K562 (cell line): ENCODE measurements around the gene HEMGN. TPM values are rescaled to one million over a fixed set of nuclear protein-coding genes. Genes with fewer than 3 reads are reported as not detected.

Experiments
- ATAC-seq: fragments of 200-7000 bp; cut with Tn5 transposase; 3 replicates; pipeline ENCODE4 v1.9.1; 2020; ENCODE audit warnings: moderate library complexity
- BruUV-seq: library from RNA; stranded (reverse); fragments of 400-500 nt; replicated peaks from 2 replicates; lab custom pipeline; 2021; lab: Mats Ljungman, UMichigan
- CTCF ChIA-PET: fragments of 300-600 bp; formaldehyde crosslinking; extraction: SDS; loops from one replicate; lab custom pipeline; 2021; ENCODE audit warnings: low intra/inter-chr PET ratio; lab: Yijun Ruan, JAX
- POLR2A ChIA-PET: fragments of 300-600, 350-650 bp; sonication (Branson Sonifier 250); formaldehyde crosslinking; extraction: SDS; loops from one replicate; lab custom pipeline; 2021; ENCODE audit warnings: antibody characterized with exemption, inconsistent platforms; lab: Yijun Ruan, JAX
- DNase-seq, 4 experiments: peaks; one replicate each; pipeline versions ENCODE4 v3.0.0 to v3.0.0-alpha.2; 2011 to 2018; ENCODE audit warnings: low spot score in 3 of 4, mixed read lengths in 3 of 4; ENCODE audit errors: extremely low read depth in 1 of 4
- FAIRE-seq: peaks from 2 replicates; lab custom pipeline; 2011; peaks lifted over from hg19 to GRCh38; lab: Jason Lieb, UNC
- H2AFZ ChIP-seq: 2 replicates; pipeline ENCODE4 v1.6.0; 2011; ENCODE audit warnings: low read depth, low read length, control low read depth, inconsistent platforms
- H3K27ac ChIP-seq: fragments of 200-600 bp; 3 replicates; pipeline ENCODE4 v1.8.0; 2011; ENCODE audit warnings: low read depth, mild to moderate bottlenecking, control low read depth, inconsistent platforms, low read length, moderate library complexity, mixed read lengths; ENCODE audit errors: extremely low read depth
- H3K27me3 ChIP-seq, 2 experiments: fragments of 300-600 bp in 1 of 2; 2 replicates in 1 of 2; 3 replicates in 1 of 2; pipeline versions ENCODE4 v1.6.0 to v1.8.0; 2011; ENCODE audit warnings: inconsistent platforms in 2 of 2, low read length in 2 of 2, mild to moderate bottlenecking in 1 of 2, mixed read lengths in 1 of 2, moderate library complexity in 1 of 2; ENCODE audit not compliant: control insufficient read depth in 2 of 2, insufficient read depth in 2 of 2
- H3K36me3 ChIP-seq: fragments of 300-600 bp; 3 replicates; pipeline ENCODE4 v1.8.0; 2011; ENCODE audit warnings: mild to moderate bottlenecking, low read length, inconsistent platforms; ENCODE audit not compliant: control insufficient read depth, insufficient read depth
- H3K4me1 ChIP-seq, 2 experiments: fragments of 200-600 bp in 1 of 2; replicated peaks in 1 of 2; 2 replicates in 1 of 2; 3 replicates in 1 of 2; pipeline versions ENCODE4 v1.5.1 to v1.8.0; 2011; ENCODE audit warnings: inconsistent platforms in 2 of 2, low read length in 2 of 2, mild to moderate bottlenecking in 1 of 2, mixed read lengths in 1 of 2, moderate library complexity in 1 of 2; ENCODE audit not compliant: control insufficient read depth in 2 of 2, insufficient read depth in 2 of 2
- H3K4me2 ChIP-seq: 2 replicates; pipeline ENCODE4 v1.6.1; 2011; ENCODE audit warnings: low read length, control low read depth, inconsistent platforms, mixed read lengths; ENCODE audit not compliant: insufficient read depth
- H3K4me3 ChIP-seq: fragments of 200-600 bp; sonication (generic), shearing (Covaris generic); 2 replicates; pipeline ENCODE4 v1.5.1; 2016; ENCODE audit warnings: control low read depth, inconsistent platforms
- H3K79me2 ChIP-seq: fragments of 200-600 bp; 3 replicates; pipeline ENCODE4 v1.8.0; 2011; ENCODE audit warnings: low read length, inconsistent platforms; ENCODE audit not compliant: control insufficient read depth, insufficient read depth
- H3K9ac ChIP-seq, 2 experiments: 2 replicates each; pipeline versions ENCODE4 v1.6.0 to v1.6.1; 2011; ENCODE audit warnings: low read depth in 2 of 2, low read length in 2 of 2, control low read depth in 1 of 2, inconsistent platforms in 1 of 2, mild to moderate bottlenecking in 1 of 2, mixed read lengths in 1 of 2; ENCODE audit not compliant: insufficient read depth in 1 of 2
- H3K9me1 ChIP-seq: one replicate; pipeline ENCODE4 v1.6.0; 2011; ENCODE audit warnings: inconsistent platforms, mild to moderate bottlenecking, low read length, moderate library complexity; ENCODE audit not compliant: control insufficient read depth, insufficient read depth
- H3K9me3 ChIP-seq: replicated peaks from 2 replicates; pipeline ENCODE4 v1.5.1; 2011; ENCODE audit warnings: low read depth, low read length, inconsistent platforms; ENCODE audit not compliant: control insufficient read depth, insufficient read depth
- H4K20me1 ChIP-seq: replicated peaks from 2 replicates; pipeline ENCODE4 v1.6.1; 2011; ENCODE audit warnings: low read length, inconsistent platforms, mixed read lengths; ENCODE audit not compliant: control insufficient read depth, insufficient read depth
- HSF4 ChIP-seq: fragments of 250-450 bp; sonication (Bioruptor Pico); IDR thresholded peaks from 2 replicates; pipeline ENCODE4 v2.1.2; 2022; ENCODE audit warnings: mild to moderate bottlenecking, moderate library complexity, borderline replicate concordance
- ILF3 ChIP-seq: fragments of 450-650 bp; IDR thresholded peaks from 2 replicates; pipeline ENCODE4 v1.6.1; 2018; ENCODE audit warnings: antibody characterized with exemption, mild to moderate bottlenecking, moderate library complexity, borderline replicate concordance
- NR3C1 ChIP-seq: sonication (generic); formaldehyde crosslinking; IDR thresholded peaks from 2 replicates; pipeline ENCODE4 v1.8.1; 2022; ENCODE audit warnings: missing genetic modification reagents
- PHF20 ChIP-seq: fragments of 450-650 bp; IDR thresholded peaks from 2 replicates; pipeline ENCODE4 v1.6.1; 2018; ENCODE audit not compliant: partially characterized antibody
- PKNOX1 ChIP-seq: fragments of 450-650 bp; IDR thresholded peaks from 2 replicates; pipeline ENCODE4 v1.6.1; 2016
- PTTG1 ChIP-seq: fragments of 450-650 bp; IDR thresholded peaks from 2 replicates; pipeline ENCODE4 v1.6.1; 2016; ENCODE audit warnings: low read depth, mild to moderate bottlenecking, missing genetic modification characterization, missing compliant biosample characterization
- SMAD2 ChIP-seq: fragments of 150-350 bp; IDR thresholded peaks from 2 replicates; pipeline ENCODE4 v1.6.1; 2014; ENCODE audit warnings: low read depth, mild to moderate bottlenecking, low read length
- SOX6 ChIP-seq: fragments of 450-650 bp; IDR thresholded peaks from 2 replicates; pipeline ENCODE4 v1.6.1; 2014; ENCODE audit warnings: mild to moderate bottlenecking
- SREBF2 ChIP-seq: sonication (generic); formaldehyde crosslinking; IDR thresholded peaks from 2 replicates; pipeline ENCODE4 v1.4.0; 2020; ENCODE audit warnings: mild to moderate bottlenecking, missing genetic modification reagents
- ZNF263 ChIP-seq: sonication (generic); formaldehyde crosslinking; IDR thresholded peaks from 2 replicates; pipeline ENCODE4 v1.8.0; 2022; ENCODE audit warnings: mild to moderate bottlenecking, missing genetic modification reagents, borderline replicate concordance
- ZNF695 ChIP-seq: fragments of 450-650 bp; formaldehyde crosslinking; IDR thresholded peaks from 2 replicates; pipeline ENCODE4 v1.4.0; 2020; ENCODE audit warnings: mild to moderate bottlenecking, moderate library complexity
- WGBS: fragments of 100-300 bp; shearing (Covaris generic); methylation state at CpG from one replicate; pipeline ENCODE4 v1.1.6; 2016; ENCODE audit warnings: low coverage, mixed read lengths; ENCODE audit not compliant: insufficient coverage; ENCODE audit errors: missing lambda C conversion rate; 5-methylcytosine and 5-hydroxymethylcytosine counted together
- in situ Hi-C: fragments of 300-500 bp; cut with MboI; formaldehyde crosslinking; loops from 4 replicates; pipeline ENCODE4 v1.15.0; 2018; ENCODE audit warnings: inconsistent platforms, mixed read lengths
- intact Hi-C: fragments of 100-400 bp; cut with micrococcal nuclease; formaldehyde crosslinking; loops from 2 replicates; pipeline ENCODE4 v1.14.2; 2022
- polyA plus RNA-seq, 8 experiments: library from polyadenylated mRNA; depleted of rRNA in 4 of 8; stranded (reverse) in 5 of 8; unstranded in 3 of 8; fragments of >200 nt; fragmentation: Nextera tagmentation in 2 of 8; fragmentation: Illumina TruSeq in 1 of 8; extraction: Ambion mirVana in 2 of 8; extraction: Trizol in 1 of 8; gene quantifications; 2 replicates each; pipeline versions ENCODE4 v1.2.1 to v1.2.3, GENCODE V29; 2011 to 2014; ENCODE audit warnings: inconsistent platforms in 1 of 8, missing spikeins in 1 of 8
- total RNA-seq, 7 experiments: library from RNA; depleted of rRNA in 6 of 7; stranded (reverse); fragments of >200 nt in 6 of 7; fragmentation: Illumina TruSeq in 2 of 7; extraction: Trizol in 2 of 7; gene quantifications; 2 replicates each; pipeline versions ENCODE4 v1.2.1 to v1.2.3, GENCODE V29; 2011 to 2021; ENCODE audit warnings: low replicate concordance in 1 of 7

HEMGN gene
- total and polyA plus RNA-seq, 9 of the 15 experiments (the other 6 are each of a cell fraction or from before 2014, with no cell fraction given): 56.3 to 258 (median 137) TPM

GRCh38 chr9:97910357-97910756 lies 27.6 kb downstream of the HEMGN start:
- H3K27me3 ChIP-seq: no peaks in the 10 kb centered on the region
- DNase-seq: no peak
- peaks cover 70% of the 10 kb centered on the region for H3K36me3 ChIP-seq
- no peak for FAIRE-seq
- no peak for TF ChIP-seq HSF4 (CRISPR knock-in tag)
- TF ChIP-seq ILF3: no peak
- TF ChIP-seq PKNOX1: no peak
- TF ChIP-seq ZNF695 (CRISPR knock-in tag): no peak
- no peak for TF ChIP-seq PTTG1 (tag)
- TF ChIP-seq ZNF263 (CRISPR knock-in tag): no peak
- TF ChIP-seq PHF20: no peak
- TF ChIP-seq SREBF2: no peak
- no peak for TF ChIP-seq SMAD2
- no peak for TF ChIP-seq SOX6
- TF ChIP-seq NR3C1 (CRISPR knock-in tag): no peak
- 72% methylated on average over 6 of the region's 6 CpGs for WGBS
- POLR2A ChIA-PET: interaction anchor here (0.6 to 2.4 kb wide), 4 partner anchors 9 to 36 kb away, joined by 3 to 14 read pairs (median 4); no protein-coding TSS in a partner anchor
- in situ Hi-C loops: loop anchor here (25.0 kb wide), 2 partner anchors 352 to 877 kb away; partner anchors contain the start of genes ANKS6 and TBC1D2
- no peak for ATAC-seq
- no peak overlapping the region for H3K4me3 ChIP-seq
- H2AFZ ChIP-seq: no peak overlapping the region
- CTCF ChIA-PET: no interaction called here
- H3K79me2 ChIP-seq: no peaks in the 10 kb centered on the region
- no peaks in the 10 kb centered on the region for H3K9me1 ChIP-seq
- no peak overlapping the region for H3K9ac ChIP-seq
- H3K4me1 ChIP-seq: no peaks in the 10 kb centered on the region; a peak in 2 of 5 replicates
- BruUV-seq: no TSS peak
- intact Hi-C loops: no loop called here
- no peak overlapping the region for H3K4me2 ChIP-seq
- no peaks in the 10 kb centered on the region for H4K20me1 ChIP-seq
- no peak overlapping the region for H3K27ac ChIP-seq
- H3K9me3 ChIP-seq: no peaks in the 10 kb centered on the region
